HepG2 (cell line): ENCODE results near the gene TTC5. TPM values are rescaled to one million over a fixed set of nuclear protein-coding genes. Genes with fewer than 3 reads are reported as not detected.

Experiments
- ATF7-NPFF ChIP-seq: sonication (generic); formaldehyde crosslinking; IDR thresholded peaks from 2 replicates; pipeline ENCODE4 v1.8.1; 2023; ENCODE audit warnings: mild to moderate bottlenecking, low read depth, missing genetic modification reagents, moderate library complexity
- FOXJ3 ChIP-seq: sonication (generic); formaldehyde crosslinking; IDR thresholded peaks from 2 replicates; pipeline ENCODE4 v1.4.0; 2020; ENCODE audit warnings: missing genetic modification reagents, mild to moderate bottlenecking, borderline replicate concordance
- HMGXB3 ChIP-seq: sonication (generic); formaldehyde crosslinking; IDR thresholded peaks from 2 replicates; pipeline ENCODE4 v1.4.0; 2020; ENCODE audit warnings: missing genetic modification reagents, borderline replicate concordance
- KDM5A ChIP-seq: fragments of 200-600 bp; sonication (generic); IDR thresholded peaks from 2 replicates; pipeline ENCODE4 v1.7.0; 2018; ENCODE audit warnings: antibody characterized with exemption, mild to moderate bottlenecking, low read length, borderline replicate concordance
- MEIS1 ChIP-seq: sonication (generic); formaldehyde crosslinking; IDR thresholded peaks from 2 replicates; pipeline ENCODE4 v1.9.0; 2021; ENCODE audit warnings: mild to moderate bottlenecking, missing genetic modification reagents, moderate library complexity, borderline replicate concordance
- MNT ChIP-seq: fragments of 450-650 bp; IDR thresholded peaks from 2 replicates; pipeline ENCODE4 v1.6.1; 2016
- SP1 ChIP-seq, 2 experiments: fragments of 450-650 bp in 1 of 2; sonication (generic) in 1 of 2; formaldehyde crosslinking in 1 of 2; IDR thresholded peaks; 2 replicates each; pipeline versions ENCODE4 v1.4.0 to v1.6.1; 2016 to 2020; ENCODE audit warnings: missing genetic modification reagents in 1 of 2
- SYNCRIP ChIP-seq: fragments of 200-400 bp; formaldehyde crosslinking; IDR thresholded peaks from 2 replicates; pipeline ENCODE4 v1.6.1; 2018; ENCODE audit warnings: mild to moderate bottlenecking, low read depth, low read length; ENCODE audit not compliant: insufficient read depth
- TCF7L2 ChIP-seq: IDR thresholded peaks from 2 replicates; pipeline ENCODE4 v1.6.1; 2011; ENCODE audit warnings: mild to moderate bottlenecking, low read depth, low read length, moderate library complexity
- U2AF1 ChIP-seq: fragments of 200-400 bp; formaldehyde crosslinking; optimal IDR thresholded peaks from 2 replicates; pipeline ENCODE3; 2017; ENCODE audit warnings: mild to moderate bottlenecking, low read depth, low read length
- ZBTB46 ChIP-seq: sonication (generic); formaldehyde crosslinking; IDR thresholded peaks from 2 replicates; pipeline ENCODE4 v1.4.0; 2020; ENCODE audit warnings: mild to moderate bottlenecking, missing genetic modification reagents, borderline replicate concordance
- ZNF3 ChIP-seq: IDR thresholded peaks from 2 replicates; pipeline ENCODE4 v1.7.0; 2017; ENCODE audit warnings: inconsistent platforms
- ZNF382 ChIP-seq: sonication (generic); formaldehyde crosslinking; IDR thresholded peaks from 2 replicates; pipeline ENCODE4 v1.5.0; 2020; ENCODE audit warnings: missing genetic modification reagents, mild to moderate bottlenecking, borderline replicate concordance
- polyA plus RNA-seq, 8 experiments: library from polyadenylated mRNA; depleted of rRNA in 3 of 8; stranded (reverse) in 7 of 8; unstranded in 1 of 8; fragments of >200 nt; fragmentation: Illumina TruSeq in 4 of 8; extraction: Trizol in 4 of 8; gene quantifications; 2 replicates each; pipeline versions ENCODE4 v1.2.1 to v1.2.3, GENCODE V29; 2011 to 2016; ENCODE audit warnings: low read depth in 4 of 8, missing spikeins in 1 of 8, mixed read lengths in 1 of 8; ENCODE audit not compliant: insufficient read depth in 1 of 8
- total RNA-seq, 5 experiments: library from RNA; depleted of rRNA; stranded (reverse); fragments of >200 nt; fragmentation: Illumina TruSeq; extraction: Trizol; gene quantifications; 2 replicates each; pipeline ENCODE4 v1.2.3, GENCODE V29; 2016; ENCODE audit warnings: low read depth in 1 of 5
- TF ChIP-seq, protein P1 (sequence below): sonication (generic); formaldehyde crosslinking; IDR thresholded peaks from 2 replicates; pipeline ENCODE4 v1.5.1; 2020; ENCODE audit warnings: missing genetic modification reagents, mild to moderate bottlenecking, borderline replicate concordance
- TF ChIP-seq, protein P2 (sequence below): sonication (generic); formaldehyde crosslinking; IDR thresholded peaks from 2 replicates; pipeline ENCODE4 v1.9.0; 2021; ENCODE audit warnings: missing genetic modification reagents, borderline replicate concordance
- TF ChIP-seq, protein P3 (sequence below): sonication (generic); formaldehyde crosslinking; IDR thresholded peaks from 2 replicates; pipeline ENCODE4 v1.8.0; 2022; ENCODE audit warnings: mild to moderate bottlenecking, missing genetic modification reagents, moderate library complexity

Gene TTC5
- total and polyA plus RNA-seq, 2 of the 13 experiments (the other 11 are each of a cell fraction or from before 2014, with no cell fraction given): 8.7 to 28.5 TPM

DNA sequence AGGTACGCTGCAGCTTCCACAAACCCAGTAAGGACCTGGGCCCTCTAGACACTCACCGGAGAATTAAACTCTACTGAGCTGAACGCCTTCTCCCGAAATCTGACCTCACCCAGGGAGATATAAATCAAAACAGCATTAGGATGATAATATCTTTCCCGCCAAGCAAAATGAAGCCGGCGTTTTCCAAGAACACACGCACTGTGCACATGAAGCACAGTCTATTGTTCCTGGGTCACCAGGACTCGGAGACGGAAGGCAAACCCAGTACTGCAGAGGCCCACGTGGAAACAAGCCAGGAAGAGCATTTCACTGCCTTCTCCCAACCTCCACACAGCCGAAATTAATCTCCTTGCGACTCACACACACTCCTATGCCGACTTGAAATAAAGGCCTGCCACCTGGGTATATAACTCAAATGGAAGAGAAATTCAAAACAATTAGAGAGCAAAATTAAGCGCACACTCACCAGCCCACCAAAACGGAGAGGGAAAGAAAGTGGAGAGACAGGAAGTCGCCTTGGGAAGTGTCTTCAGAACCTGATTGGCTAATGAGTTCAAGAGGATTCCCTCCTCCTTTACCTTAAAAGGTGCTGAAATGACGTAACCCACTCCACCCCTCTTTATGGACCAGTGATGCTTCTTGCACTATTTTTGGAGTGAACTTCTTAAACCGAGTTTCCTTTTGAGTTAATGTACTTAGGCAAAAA lies 27.2 kb upstream of the TTC5 start, which contains the start of gene CCNB1IP1 (continued):
- TF ChIP-seq ZBTB46 (CRISPR knock-in tag) (no peak), SYNCRIP (no peak), ZNF3 (CRISPR knock-in tag) (no peak), FOXJ3 (CRISPR knock-in tag) (no peak), U2AF1 (no peak), SP1 (IDR thresholded peaks at IDR 0.05) (no peak), SP1 (CRISPR knock-in tag; IDR thresholded peaks at IDR 0.05) (no peak), ZNF382 (CRISPR knock-in tag) (no peak), HMGXB3 (no peak), MEIS1 (CRISPR knock-in tag) (no peak), ATF7-NPFF (CRISPR knock-in tag) (0 out of 2 replicates have a peak, but pooled peaks have one; percentile 36), MNT (peak; percentile 64), TCF7L2 (no peak), KDM5A (peak; percentile 86)
- TF ChIP-seq, protein P1, sequence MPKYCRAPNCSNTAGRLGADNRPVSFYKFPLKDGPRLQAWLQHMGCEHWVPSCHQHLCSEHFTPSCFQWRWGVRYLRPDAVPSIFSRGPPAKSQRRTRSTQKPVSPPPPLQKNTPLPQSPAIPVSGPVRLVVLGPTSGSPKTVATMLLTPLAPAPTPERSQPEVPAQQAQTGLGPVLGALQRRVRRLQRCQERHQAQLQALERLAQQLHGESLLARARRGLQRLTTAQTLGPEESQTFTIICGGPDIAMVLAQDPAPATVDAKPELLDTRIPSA (CRISPR knock-in tag): no peak
- TF ChIP-seq, protein P2, sequence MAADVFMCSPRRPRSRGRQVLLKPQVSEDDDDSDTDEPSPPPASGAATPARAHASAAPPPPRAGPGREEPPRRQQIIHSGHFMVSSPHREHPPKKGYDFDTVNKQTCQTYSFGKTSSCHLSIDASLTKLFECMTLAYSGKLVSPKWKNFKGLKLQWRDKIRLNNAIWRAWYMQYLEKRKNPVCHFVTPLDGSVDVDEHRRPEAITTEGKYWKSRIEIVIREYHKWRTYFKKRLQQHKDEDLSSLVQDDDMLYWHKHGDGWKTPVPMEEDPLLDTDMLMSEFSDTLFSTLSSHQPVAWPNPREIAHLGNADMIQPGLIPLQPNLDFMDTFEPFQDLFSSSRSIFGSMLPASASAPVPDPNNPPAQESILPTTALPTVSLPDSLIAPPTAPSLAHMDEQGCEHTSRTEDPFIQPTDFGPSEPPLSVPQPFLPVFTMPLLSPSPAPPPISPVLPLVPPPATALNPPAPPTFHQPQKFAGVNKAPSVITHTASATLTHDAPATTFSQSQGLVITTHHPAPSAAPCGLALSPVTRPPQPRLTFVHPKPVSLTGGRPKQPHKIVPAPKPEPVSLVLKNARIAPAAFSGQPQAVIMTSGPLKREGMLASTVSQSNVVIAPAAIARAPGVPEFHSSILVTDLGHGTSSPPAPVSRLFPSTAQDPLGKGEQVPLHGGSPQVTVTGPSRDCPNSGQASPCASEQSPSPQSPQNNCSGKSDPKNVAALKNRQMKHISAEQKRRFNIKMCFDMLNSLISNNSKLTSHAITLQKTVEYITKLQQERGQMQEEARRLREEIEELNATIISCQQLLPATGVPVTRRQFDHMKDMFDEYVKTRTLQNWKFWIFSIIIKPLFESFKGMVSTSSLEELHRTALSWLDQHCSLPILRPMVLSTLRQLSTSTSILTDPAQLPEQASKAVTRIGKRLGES (CRISPR knock-in tag): no peak
- TF ChIP-seq, protein P3, sequence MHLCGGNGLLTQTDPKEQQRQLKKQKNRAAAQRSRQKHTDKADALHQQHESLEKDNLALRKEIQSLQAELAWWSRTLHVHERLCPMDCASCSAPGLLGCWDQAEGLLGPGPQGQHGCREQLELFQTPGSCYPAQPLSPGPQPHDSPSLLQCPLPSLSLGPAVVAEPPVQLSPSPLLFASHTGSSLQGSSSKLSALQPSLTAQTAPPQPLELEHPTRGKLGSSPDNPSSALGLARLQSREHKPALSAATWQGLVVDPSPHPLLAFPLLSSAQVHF (CRISPR knock-in tag): no peak
